ENCODE data around the gene MPZL2. TPM values are rescaled to one million over a fixed set of nuclear protein-coding genes. Genes with fewer than 3 reads are reported as not detected.

Gene MPZL2
- total RNA-seq: 0.16 and 3.8 TPM in 2 replicates

GRCh38 chr11:118263695-118264568, at the start of gene MPZL2:
Gene MPZL2, minus strand, starts transcription at chr11:118264297. Its CDS starts 144 bp downstream, at chr11:118264153.

GRCh38 chr11:118304568-118305248, 40.6 kb upstream of the MPZL2 start, which contains the start of gene CD3E:
Gene CD3E, plus strand, starts transcription at chr11:118304730. Its CDS starts 223 bp downstream, at chr11:118304953.

GRCh38 chr11:118251858-118252652, 12.0 kb downstream of the MPZL2 start, which contains the start of gene MPZL3:
Gene MPZL3, minus strand, starts transcription at chr11:118252365. Its CDS starts 71 bp downstream, at chr11:118252294.

GRCh38 chr11:118224511-118225188, 39.4 kb downstream of the MPZL2 start, which contains the start of gene JAML:
Gene JAML, minus strand, starts transcription at chr11:118225011. Its CDS starts 10,145 bp downstream, at chr11:118214866.

Other genes with a start within 250 kb of the MPZL2 start
- gene TMPRSS4, start 187.2 kb downstream of the MPZL2 start, total RNA-seq: 0.25 TPM in 1 of 2 replicates, not detected in the other
- gene SMIM35, start 177.3 kb downstream of the MPZL2 start, total RNA-seq: not detected in 2 replicates
- gene SCN4B, start 111.5 kb downstream of the MPZL2 start, total RNA-seq: under 0.01 TPM in 1 of 2 replicates, not detected in the other
- gene SCN2B, start 87.7 kb downstream of the MPZL2 start, total RNA-seq: 0.13 TPM in 1 of 2 replicates, not detected in the other
- gene JAML, start 39.3 kb downstream of the MPZL2 start, total RNA-seq: not detected in 2 replicates
- gene MPZL3, start 11.9 kb downstream of the MPZL2 start, total RNA-seq: 2.5 and 2.8 TPM in 2 replicates
- not detected in 2 replicates for gene CD3E, start 40.4 kb upstream of the MPZL2 start, total RNA-seq
- not detected in 2 replicates for gene CD3D, start 78.4 kb upstream of the MPZL2 start, total RNA-seq
- not detected in 2 replicates for gene CD3G, start 80.0 kb upstream of the MPZL2 start, total RNA-seq
- gene UBE4A, start 95.3 kb upstream of the MPZL2 start, total RNA-seq: 28.2 and 33.0 TPM in 2 replicates
- 37.1 and 55.1 TPM in 2 replicates for gene ATP5MG, start 137.3 kb upstream of the MPZL2 start, total RNA-seq
- gene KMT2A, start 172.2 kb upstream of the MPZL2 start, total RNA-seq: 27.7 and 59.3 TPM in 2 replicates

All from mesangial cell (primary cell).